Stimulated activated CD4-positive, alpha-beta T cell treated with anti-CD3 and anti-CD28 coated beads, TNF-alpha, amount 100 ng/mL, for 1 hour (primary cell): ENCODE results near the gene MSH4.
"Not testable (repeated sequence)": the region's sequence is repeated elsewhere in the genome, so short reads cannot be mapped to it uniquely, and the experiment has no call there.

ENCODE experiments used
- DNase-seq, 3 donors: peaks; one replicate each; pipeline ENCODE4 v3.0.0-alpha.2; 2020; ENCODE audit warnings: low read depth in 3 of 3, low spot score in 1 of 3

The MSH4 gene

DNA sequence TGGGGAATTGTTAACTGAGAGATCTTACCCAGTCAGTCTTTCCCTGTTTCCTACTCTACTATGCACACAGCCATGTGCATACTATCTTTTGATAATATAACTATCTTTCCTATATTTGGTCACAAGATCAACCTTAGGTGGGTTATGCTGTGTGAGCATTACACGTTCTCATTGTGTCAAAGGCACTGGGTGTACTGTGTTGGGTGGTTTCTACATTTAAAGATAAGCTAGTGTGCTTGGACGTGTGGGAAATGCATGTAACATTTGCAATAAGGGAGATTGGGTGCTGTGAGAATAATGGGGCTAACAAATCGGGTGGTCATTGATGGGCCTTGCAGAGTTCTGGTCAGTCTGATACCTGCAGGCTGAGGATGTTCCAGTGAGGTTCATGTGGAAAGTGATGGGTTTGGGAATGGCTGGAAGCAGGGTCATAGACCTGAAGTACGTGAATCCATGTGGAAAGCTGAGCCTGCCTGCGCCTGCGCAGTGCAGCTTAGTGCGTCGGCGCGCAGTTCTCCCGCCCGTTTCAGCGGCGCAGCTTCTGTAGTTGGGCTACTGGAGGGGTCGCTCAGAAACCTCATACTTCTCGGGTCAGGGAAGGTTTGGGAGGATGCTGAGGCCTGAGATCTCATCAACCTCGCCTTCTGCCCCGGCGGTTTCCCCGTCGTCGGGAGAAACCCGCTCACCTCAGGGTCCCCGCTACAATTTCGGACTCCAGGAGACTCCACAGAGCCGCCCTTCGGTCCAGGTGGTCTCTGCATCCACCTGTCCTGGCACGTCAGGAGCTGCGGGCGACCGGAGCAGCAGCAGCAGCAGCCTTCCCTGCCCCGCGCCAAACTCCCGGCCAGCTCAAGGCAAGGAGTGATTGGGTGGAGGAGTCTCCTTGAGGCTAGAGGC lies at the start of gene MSH4:
MSH4 (plus strand) TSS at position 507 of the 897 bp plus-strand sequence; CDS start at position 611, 104 bp downstream.
- no peak for DNase-seq

DNA sequence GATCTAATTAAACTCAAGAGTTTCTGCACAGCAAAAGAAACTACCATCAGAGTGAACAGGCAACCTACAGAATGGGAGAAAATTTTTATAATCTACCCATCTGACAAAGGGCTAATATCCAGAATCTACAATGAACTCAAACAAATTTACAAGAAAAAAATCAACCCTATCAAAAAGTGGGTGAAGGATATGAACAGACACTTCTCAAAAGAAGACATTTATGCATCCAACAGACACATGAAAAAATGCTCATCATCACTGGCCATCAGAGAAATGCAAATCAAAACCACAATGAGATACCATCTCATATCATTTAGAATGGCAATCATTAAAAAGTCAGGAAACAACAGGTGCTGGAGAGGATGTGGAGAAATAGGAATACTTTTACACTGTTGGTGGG lies 39.5 kb upstream of the MSH4 start:
- DNase-seq, result not testable (repeated sequence)

- DNase-seq, result not testable (repeated sequence)
Measured at GRCh38 chr1:75758543-75758942, 38.1 kb upstream of the MSH4 start.

DNA sequence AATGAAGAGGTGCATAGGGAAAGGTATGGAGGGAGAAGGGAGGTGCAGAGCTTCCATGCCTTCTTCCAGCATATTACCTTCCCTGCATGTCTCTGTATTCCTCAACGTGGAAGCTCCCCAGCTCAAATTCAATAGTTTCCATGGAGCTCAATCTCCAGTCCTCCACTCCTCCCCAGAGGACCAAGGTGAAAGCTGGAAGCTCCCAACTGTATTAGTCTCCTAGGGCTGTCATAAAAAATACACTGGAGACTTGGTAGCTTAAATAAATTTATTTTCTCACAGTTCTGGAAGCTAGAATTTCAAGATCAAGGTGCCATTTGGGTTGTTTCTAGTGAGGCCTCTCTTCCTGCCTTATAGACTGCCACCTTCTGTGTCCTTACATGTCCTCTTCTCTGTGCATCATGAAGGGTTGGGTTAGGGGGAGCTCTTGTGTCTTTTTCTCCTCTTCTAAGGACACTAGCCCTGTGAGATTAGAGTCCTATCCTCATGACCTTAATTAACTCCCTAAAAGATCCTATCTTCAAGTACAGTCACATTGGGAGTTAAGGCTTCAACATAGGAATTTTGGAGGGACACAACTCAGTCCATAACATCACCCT lies 32.5 kb upstream of the MSH4 start:
- DNase-seq, result no peak

DNA sequence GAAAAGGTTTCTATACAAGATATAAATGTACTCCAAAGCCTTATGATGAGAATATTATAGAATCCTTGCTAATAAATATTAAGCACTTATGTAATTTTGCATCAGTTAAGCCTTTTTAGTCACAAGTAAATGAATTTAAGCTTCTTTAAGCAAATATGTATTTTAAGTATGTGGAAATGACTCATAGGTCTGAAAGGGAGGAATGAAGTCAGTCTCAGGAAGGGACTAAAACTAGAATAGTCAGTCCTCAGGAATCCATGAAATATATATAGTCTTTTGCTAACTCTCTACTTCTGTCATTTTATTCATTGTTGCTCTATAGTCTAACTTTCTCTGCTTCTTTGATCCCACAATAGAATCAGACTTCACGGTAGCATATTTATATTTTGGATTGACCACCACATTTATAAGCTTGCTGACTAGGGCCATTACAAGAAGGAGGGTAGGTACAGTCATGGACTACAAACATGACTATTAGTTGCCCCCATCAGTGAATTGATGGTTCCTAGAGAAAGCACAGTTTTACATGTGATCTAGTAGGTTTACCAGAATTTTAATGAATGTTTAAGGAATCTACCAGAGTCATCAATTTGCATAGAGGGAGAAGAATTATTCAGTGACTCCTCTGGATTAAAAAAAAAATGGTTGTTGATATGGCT lies 30.9 kb upstream of the MSH4 start:
- no peak for DNase-seq

GRCh38 chr1:75768016-75768415 lies 28.7 kb upstream of the MSH4 start:
- DNase-seq, result no peak

DNA sequence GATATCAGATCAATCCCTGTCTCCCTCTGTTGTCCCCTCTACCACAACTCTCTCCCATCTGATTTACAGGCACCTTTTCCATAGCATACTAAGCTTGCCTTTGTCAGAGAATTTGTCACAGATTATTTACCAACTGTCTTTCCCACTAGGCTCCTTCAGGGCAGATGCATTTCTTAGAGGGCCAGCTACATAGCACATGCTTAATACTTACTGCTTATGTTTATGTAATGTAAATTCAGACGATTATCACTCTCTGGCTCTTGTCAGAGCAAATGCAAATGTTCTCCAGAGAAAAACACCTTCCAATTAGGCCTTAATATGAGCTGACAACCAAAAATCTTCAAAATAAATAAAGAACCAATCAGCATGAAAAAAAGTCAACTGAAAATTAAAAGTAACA lies 25.9 kb upstream of the MSH4 start:
- no peak for DNase-seq

DNA sequence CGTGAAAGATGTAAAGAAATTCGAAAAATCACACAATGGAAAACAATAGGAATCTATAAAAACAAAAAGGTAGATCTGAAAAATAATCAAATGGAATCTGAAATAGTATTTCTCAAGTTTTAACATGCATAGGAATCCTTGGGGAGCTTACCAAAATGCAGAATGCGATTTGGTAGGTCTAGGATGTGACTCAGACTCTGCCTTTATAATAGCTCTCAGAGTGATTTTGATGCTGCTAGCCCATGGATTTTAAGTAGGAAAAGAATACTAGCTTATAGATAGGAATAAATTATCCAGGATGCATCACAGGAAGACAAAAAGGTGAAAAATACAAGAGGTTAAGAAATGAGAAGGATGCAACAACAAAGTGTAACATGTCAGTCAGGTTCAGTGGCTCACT lies 24.7 kb upstream of the MSH4 start:
- DNase-seq, result no peak

DNA sequence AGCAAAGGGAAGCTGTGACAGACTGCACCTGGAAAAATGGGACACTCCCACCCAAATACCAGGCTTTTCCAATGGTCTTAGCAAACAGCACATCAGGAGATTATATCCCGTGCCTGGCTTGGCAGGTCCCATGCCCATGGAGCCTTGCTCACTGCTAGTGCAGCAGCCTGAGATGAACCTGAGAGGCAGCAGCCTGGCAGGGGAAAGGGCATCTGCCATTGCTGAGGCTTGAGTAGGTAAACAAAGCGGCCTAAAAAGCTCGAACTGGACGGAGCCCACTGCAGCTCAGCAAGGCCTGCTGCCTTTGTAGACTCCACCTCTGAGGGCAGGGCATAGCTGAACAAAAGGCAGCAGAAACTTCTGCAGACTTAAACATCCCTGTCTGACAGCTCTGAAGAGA lies 18.9 kb upstream of the MSH4 start:
- not testable (repeated sequence) for DNase-seq

DNA sequence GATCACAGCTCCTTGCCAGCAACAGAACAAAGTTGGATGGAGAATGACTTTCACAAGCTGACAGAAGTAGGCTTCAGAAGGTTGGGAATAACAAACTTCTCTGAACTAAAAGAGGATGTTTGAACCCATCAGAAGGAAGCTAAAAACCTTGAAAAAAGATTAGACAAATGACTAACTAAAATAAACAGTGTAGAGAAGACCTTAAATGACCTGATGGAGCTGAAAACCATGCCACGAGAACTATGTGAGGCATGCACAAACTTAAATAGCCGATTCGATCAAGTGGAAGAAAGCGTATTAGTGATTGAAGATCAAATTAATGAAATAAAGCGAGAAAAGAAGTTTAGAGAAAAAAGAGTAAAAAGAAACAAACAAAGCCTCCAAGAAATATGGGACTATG lies 18.0 kb upstream of the MSH4 start:
- DNase-seq, result not testable (repeated sequence)

GRCh38 chr1:75780183-75780582 lies 16.5 kb upstream of the MSH4 start:
- not testable (repeated sequence) for DNase-seq

GRCh38 chr1:75783920-75784319 lies 12.8 kb upstream of the MSH4 start:
- DNase-seq, result not testable (repeated sequence)

DNA sequence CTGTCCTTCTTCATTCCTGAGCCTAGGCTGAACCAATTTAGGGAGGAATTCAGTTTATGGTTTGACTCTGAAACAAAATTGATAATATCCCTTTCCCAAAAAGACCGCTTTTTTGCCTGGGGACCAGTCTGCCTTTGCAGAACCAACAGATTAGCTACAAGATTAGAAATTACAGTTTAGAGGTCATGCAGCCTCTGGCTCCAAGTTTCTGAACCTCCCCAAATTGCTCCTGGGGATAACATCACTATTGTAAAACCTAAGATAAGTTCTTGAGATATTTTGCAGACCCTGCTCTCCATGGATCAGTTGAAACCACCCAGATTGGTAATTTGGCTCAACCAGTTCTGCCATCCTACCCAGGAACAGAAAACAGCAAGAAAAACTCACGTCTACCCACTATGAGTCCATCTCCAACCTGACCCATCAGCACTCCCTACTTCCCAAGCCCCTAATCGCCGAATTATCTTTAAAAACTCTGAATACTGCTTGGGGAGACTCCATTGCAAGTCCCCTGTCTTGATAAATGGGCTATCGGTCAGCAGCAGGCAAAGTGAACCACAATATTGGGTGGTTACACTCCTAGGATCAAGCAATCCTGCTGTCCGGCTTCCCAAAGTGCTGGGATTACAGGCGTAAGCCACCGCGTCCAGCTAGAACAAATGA lies 11.2 kb upstream of the MSH4 start:
- no peak for DNase-seq

- DNase-seq, result peak; percentile 82 to 89 (median 85)
Measured at GRCh38 chr1:75785983-75786853, 10.5 kb upstream of the MSH4 start, which contains the start of gene RABGGTB. TSS of gene RABGGTB (plus strand) at chr1:75786256. CDS start at chr1:75786272, 16 bp downstream.

GRCh38 chr1:75786901-75787493 lies 9.7 kb upstream of the MSH4 start:
- DNase-seq, result no peak

- DNase-seq, result no peak
Measured at GRCh38 chr1:75787524-75787923, 9.2 kb upstream of the MSH4 start.

- no peak for DNase-seq
Measured at GRCh38 chr1:75789988-75790387, 6.7 kb upstream of the MSH4 start.

DNA sequence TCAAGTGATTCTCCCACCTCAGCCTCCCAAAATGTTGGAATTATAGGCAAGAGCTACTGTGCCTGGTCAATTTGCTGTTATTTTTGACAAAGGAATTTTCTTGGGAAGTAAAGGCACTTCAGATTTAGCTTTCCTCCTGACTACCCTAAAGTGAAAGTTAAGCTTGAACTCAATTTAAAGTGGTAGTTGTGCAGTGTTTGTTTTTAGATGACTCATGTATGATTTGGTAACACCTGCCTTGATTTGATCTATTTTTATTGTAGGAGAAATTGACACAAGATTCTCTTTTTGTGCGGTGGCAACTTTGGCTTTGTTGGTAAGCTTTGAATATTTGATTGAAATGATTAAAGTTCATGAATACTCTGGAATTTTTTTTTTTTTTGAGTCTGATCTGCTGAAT lies 5.7 kb upstream of the MSH4 start:
- no peak for DNase-seq

GRCh38 chr1:75792091-75792490 lies 4.6 kb upstream of the MSH4 start:
- no peak for DNase-seq

DNA sequence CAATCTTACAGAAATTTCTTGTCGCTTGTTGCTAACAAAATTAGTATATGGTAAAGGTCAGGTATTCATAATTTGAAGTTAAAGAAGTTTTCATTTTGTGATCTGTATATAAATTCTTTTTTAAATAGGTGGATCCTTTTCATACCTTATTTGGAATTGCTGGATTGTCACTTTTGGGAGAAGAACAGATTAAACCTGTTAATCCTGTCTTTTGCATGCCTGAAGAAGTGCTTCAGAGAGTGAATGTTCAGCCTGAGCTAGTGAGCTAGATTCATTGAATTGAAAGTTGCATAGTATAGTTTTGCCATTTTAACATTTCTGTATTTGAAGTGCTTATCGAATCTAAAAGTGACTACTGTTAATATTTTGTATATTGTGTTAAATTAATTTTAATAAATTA lies 2.3 kb upstream of the MSH4 start:
- no peak for DNase-seq
